ENCODE data around the gene GPR162.

Gene GPR162

GRCh38 chr12:6847676-6848075, 26.1 kb downstream of the GPR162 start:
- no peak for TF ChIP-seq CTCF (conservative IDR thresholded peaks at IDR 0.05; ENCODE audit: control insufficient read depth, insufficient read depth, low read depth, low read length)

GRCh38 chr12:6849427-6849826, 27.8 kb downstream of the GPR162 start:
- H3K4me3 ChIP-seq (ENCODE audit: control insufficient read depth, low read depth, low read length): no peak overlapping the region
- DNase-seq (ENCODE audit: low read depth): no peak
- TF ChIP-seq CTCF (conservative IDR thresholded peaks at IDR 0.05; ENCODE audit: control insufficient read depth, insufficient read depth, low read depth, low read length): no peak

More at GRCh38 chr12:6847676-6848075, 26.1 kb downstream of the GPR162 start:
- DNase-seq (ENCODE audit: low read depth): no peak
- no peak overlapping the region for H3K4me3 ChIP-seq (ENCODE audit: control insufficient read depth, low read depth, low read length)

- no peak for TF ChIP-seq CTCF (conservative IDR thresholded peaks at IDR 0.05; ENCODE audit: control insufficient read depth, insufficient read depth, low read depth, low read length)
- peak overlapping the region; percentile 93 for H3K4me3 ChIP-seq (ENCODE audit: control insufficient read depth, low read depth, low read length)
- DNase-seq (ENCODE audit: low read depth): no peak
Measured at GRCh38 chr12:6849976-6850560, 28.4 kb downstream of the GPR162 start.

GRCh38 chr12:6850796-6851152, 29.2 kb downstream of the GPR162 start:
- DNase-seq (ENCODE audit: low read depth): no peak
- H3K4me3 ChIP-seq (ENCODE audit: control insufficient read depth, low read depth, low read length): peak overlapping the region; percentile 93
- TF ChIP-seq CTCF (conservative IDR thresholded peaks at IDR 0.05; ENCODE audit: control insufficient read depth, insufficient read depth, low read depth, low read length): no peak

- no peak for TF ChIP-seq CTCF (conservative IDR thresholded peaks at IDR 0.05; ENCODE audit: control insufficient read depth, insufficient read depth, low read depth, low read length)
- H3K4me3 ChIP-seq (ENCODE audit: control insufficient read depth, low read depth, low read length): peak within 1 kb of the TSS; percentile 93
- peak; percentile 99 for DNase-seq (ENCODE audit: low read depth)
Measured at GRCh38 chr12:6851153-6851920, 29.7 kb downstream of the GPR162 start, which contains the start of gene CDCA3. CDCA3 (minus strand) TSS chr12:6851286; CDS start chr12:6850952, 334 bp downstream.

- H3K4me3 ChIP-seq (ENCODE audit: control insufficient read depth, low read depth, low read length): peak within 1 kb of the TSS; percentile 93
- TF ChIP-seq CTCF (conservative IDR thresholded peaks at IDR 0.05; ENCODE audit: control insufficient read depth, insufficient read depth, low read depth, low read length): no peak
- DNase-seq (ENCODE audit: low read depth): peak; percentile 100
Measured at GRCh38 chr12:6851921-6852650, 30.5 kb downstream of the GPR162 start, which contains the start of gene USP5. USP5 (plus strand) TSS chr12:6852150; CDS start chr12:6852180, 30 bp downstream.

Data from fibroblast of mammary gland (primary cell).